Islet of Langerhans (tissue), 1 donor: ENCODE measurements around the gene ARRDC4.

ENCODE experiments used
- FAIRE-seq: peaks from one replicate; lab custom pipeline; 2011; peaks lifted over from hg19 to GRCh38; lab: Jason Lieb, UNC

The ARRDC4 gene

GRCh38 chr15:97960364-97961066 lies at the start of gene ARRDC4:
ARRDC4 (plus strand) TSS chr15:97960703; CDS start chr15:97960862, 159 bp downstream.
- FAIRE-seq = no peak

- no peak for FAIRE-seq
These were observed 45.8 kb upstream of the ARRDC4 start for GRCh38 chr15:97914711-97915110.

- FAIRE-seq = no peak
These were observed 45.2 kb upstream of the ARRDC4 start for GRCh38 chr15:97915261-97915660.

GRCh38 chr15:97921296-97921865 lies 39.1 kb upstream of the ARRDC4 start:
- FAIRE-seq = no peak

GRCh38 chr15:97929456-97930229 lies 30.9 kb upstream of the ARRDC4 start:
- no peak for FAIRE-seq

GRCh38 chr15:97930230-97930629 lies 30.3 kb upstream of the ARRDC4 start:
- FAIRE-seq = no peak

- no peak for FAIRE-seq
These were observed 29.2 kb upstream of the ARRDC4 start for GRCh38 chr15:97931314-97931713.

GRCh38 chr15:97933589-97933988 lies 26.9 kb upstream of the ARRDC4 start:
- FAIRE-seq = no peak

GRCh38 chr15:97940993-97941392 lies 19.5 kb upstream of the ARRDC4 start:
- FAIRE-seq = no peak

GRCh38 chr15:97941572-97941971 lies 18.9 kb upstream of the ARRDC4 start:
- FAIRE-seq = no peak

GRCh38 chr15:97944724-97945123 lies 15.8 kb upstream of the ARRDC4 start:
- no peak for FAIRE-seq

- FAIRE-seq = no peak
These were observed 12.8 kb upstream of the ARRDC4 start for GRCh38 chr15:97947465-97948260.

GRCh38 chr15:97953254-97953653 lies 7.2 kb upstream of the ARRDC4 start:
- FAIRE-seq = no peak

- no peak for FAIRE-seq
These were observed 6.8 kb upstream of the ARRDC4 start for GRCh38 chr15:97953748-97954147.

GRCh38 chr15:97955035-97955434 lies 5.5 kb upstream of the ARRDC4 start:
- no peak for FAIRE-seq

- no peak for FAIRE-seq
These were observed 5.0 kb upstream of the ARRDC4 start for GRCh38 chr15:97955529-97955928.

- peak; percentile 96 for FAIRE-seq
These were observed 659 bp upstream of the ARRDC4 start for GRCh38 chr15:97959724-97960363.

- FAIRE-seq = no peak
These were observed 808 bp downstream of the ARRDC4 start for GRCh38 chr15:97961067-97961954.

GRCh38 chr15:97962263-97962662 lies 1.8 kb downstream of the ARRDC4 start:
- no peak for FAIRE-seq

- no peak for FAIRE-seq
These were observed 3.3 kb downstream of the ARRDC4 start for GRCh38 chr15:97963779-97964178.

GRCh38 chr15:97966246-97966645 lies 5.7 kb downstream of the ARRDC4 start:
- no peak for FAIRE-seq
